Gastrocnemius medialis (tissue), 4 donors: ENCODE results near the gene ERO1B. TPM values are rescaled to one million over a fixed set of nuclear protein-coding genes. Genes with fewer than 3 reads are reported as not detected.

Experiments
- ATAC-seq, 2 donors: fragments of 150-250 bp; one replicate each; pipeline ENCODE4 v1.9.1; 2016
- DNase-seq, 2 donors: peaks; one replicate each; pipeline ENCODE4 v3.0.0-alpha.2; 2019
- H3K27ac ChIP-seq, 4 donors: fragments of 200-600 bp; sonication (generic); 1 replicate in 1 of 4; 2 replicates in 3 of 4; pipeline ENCODE4 v1.5.1; 2016 to 2018; ENCODE audit warnings: mild to moderate bottlenecking in 2 of 4, moderate library complexity in 1 of 4
- H3K27me3 ChIP-seq, 3 donors: fragments of 200-600 bp; sonication (generic) in 2 of 3; 1 replicate in 1 of 3; 2 replicates in 2 of 3; pipeline versions ENCODE4 v1.5.1 to v1.6.0; 2016 to 2019; ENCODE audit warnings: mild to moderate bottlenecking in 1 of 3, moderate library complexity in 1 of 3
- H3K36me3 ChIP-seq, 2 donors: fragments of 200-600 bp; sonication (generic) in 1 of 2; one replicate each; pipeline ENCODE4 v1.5.1; 2017 to 2018
- H3K4me1 ChIP-seq, 2 donors: fragments of 200-600 bp; sonication (generic) in 1 of 2; one replicate each; pipeline ENCODE4 v1.5.1; 2016 to 2017; ENCODE audit warnings: mild to moderate bottlenecking in 2 of 2
- H3K4me3 ChIP-seq, 4 donors: fragments of 200-600 bp; sonication (generic) in 3 of 4; 1 replicate in 1 of 4; 2 replicates in 3 of 4; pipeline ENCODE4 v1.5.1; 2016 to 2019; ENCODE audit warnings: mild to moderate bottlenecking in 2 of 4
- H3K9me3 ChIP-seq, 3 donors: fragments of 200-600 bp; sonication (generic) in 2 of 3; 1 replicate in 1 of 3; 2 replicates in 2 of 3; pipeline ENCODE4 v1.5.1; 2016 to 2019
- POLR2A ChIP-seq, 2 donors: fragments of 450-650 bp; IDR thresholded peaks; one replicate each; pipeline ENCODE4 v1.6.1; 2017; ENCODE audit warnings: antibody characterized with exemption in 2 of 2, mild to moderate bottlenecking in 2 of 2, moderate library complexity in 2 of 2
- in situ Hi-C, 4 donors: fragments of 200-750 bp; cut with MboI; loops; one replicate each; pipeline versions ENCODE4 v1.15.0 to v1.8.0; 2017; ENCODE audit warnings: low sequenced_read_pairs in 4 of 4
- intact Hi-C: fragments of 100-400 bp; cut with DNase I; formaldehyde crosslinking; loops from one replicate; pipeline ENCODE4 v1.15.1; 2023; ENCODE audit warnings: low total_unique reads
- total RNA-seq, 4 donors: library from RNA; depleted of rRNA; stranded (reverse); fragments of >200 nt; gene quantifications; one replicate each; pipeline versions ENCODE4 v1.1.0 to v1.2.3, GENCODE V29; 2016
- TF ChIP-seq, protein P1 (sequence below), 5 experiments: fragments of 450-650 bp in 3 of 5; fragments of 200-600 bp in 2 of 5; sonication (generic) in 2 of 5; IDR thresholded peaks in 4 of 5; conservative IDR thresholded peaks in 1 of 5; 1 replicate in 4 of 5; 2 replicates in 1 of 5; pipeline ENCODE4 v1.5.1; 2016 to 2019; ENCODE audit warnings: antibody characterized with exemption in 5 of 5, mild to moderate bottlenecking in 3 of 5, moderate library complexity in 3 of 5

Gene ERO1B
- total RNA-seq, 4 donors from 2014 or later, result 3.6 to 10.2 (median 5.8) TPM

- peak; percentile 66 to 84 for ATAC-seq
- in situ Hi-C loops, result no loop called here
- peak overlapping the region in 1 of 4 donors; percentile 10 for H3K27ac ChIP-seq
Observed at GRCh38 chr1:236251587-236251986, 30.2 kb downstream of the ERO1B start.

DNA sequence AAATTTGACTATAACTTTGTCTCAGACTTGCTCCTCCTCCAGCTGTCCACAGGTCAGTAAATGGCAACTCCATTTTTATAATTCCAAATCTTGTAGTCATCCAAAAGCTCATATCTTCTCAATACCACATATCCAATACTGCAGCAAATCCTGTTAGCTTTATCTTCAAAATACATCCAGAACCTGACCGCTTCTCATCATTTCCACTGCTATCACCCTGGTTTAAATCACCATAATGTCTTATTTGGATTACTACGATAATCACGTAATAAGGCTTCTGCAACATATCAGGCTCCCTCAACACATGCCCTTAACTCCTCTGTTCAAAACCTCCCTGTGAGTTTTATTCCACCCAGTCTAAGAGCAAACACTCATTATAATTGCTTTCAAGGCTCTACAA, 34.5 kb downstream of the ERO1B start:
- DNase-seq, result no peak
- Histone ChIP-seq H3K27me3 (no peaks in the 10 kb centered on the region), H3K4me3 (no peak overlapping the region), H3K4me1 (peaks cover 5 to 10% of the 10 kb centered on the region in 2 donors), H3K36me3 (peaks cover 0 to 17% of the 10 kb centered on the region in 2 donors), H3K27ac (no peak overlapping the region), H3K9me3 (no peaks in the 10 kb centered on the region)
- ATAC-seq, result no peak
- in situ Hi-C loops, result no loop called here
- no peak for TF ChIP-seq POLR2A (IDR thresholded peaks at IDR 0.05)
- TF ChIP-seq, protein P1, sequence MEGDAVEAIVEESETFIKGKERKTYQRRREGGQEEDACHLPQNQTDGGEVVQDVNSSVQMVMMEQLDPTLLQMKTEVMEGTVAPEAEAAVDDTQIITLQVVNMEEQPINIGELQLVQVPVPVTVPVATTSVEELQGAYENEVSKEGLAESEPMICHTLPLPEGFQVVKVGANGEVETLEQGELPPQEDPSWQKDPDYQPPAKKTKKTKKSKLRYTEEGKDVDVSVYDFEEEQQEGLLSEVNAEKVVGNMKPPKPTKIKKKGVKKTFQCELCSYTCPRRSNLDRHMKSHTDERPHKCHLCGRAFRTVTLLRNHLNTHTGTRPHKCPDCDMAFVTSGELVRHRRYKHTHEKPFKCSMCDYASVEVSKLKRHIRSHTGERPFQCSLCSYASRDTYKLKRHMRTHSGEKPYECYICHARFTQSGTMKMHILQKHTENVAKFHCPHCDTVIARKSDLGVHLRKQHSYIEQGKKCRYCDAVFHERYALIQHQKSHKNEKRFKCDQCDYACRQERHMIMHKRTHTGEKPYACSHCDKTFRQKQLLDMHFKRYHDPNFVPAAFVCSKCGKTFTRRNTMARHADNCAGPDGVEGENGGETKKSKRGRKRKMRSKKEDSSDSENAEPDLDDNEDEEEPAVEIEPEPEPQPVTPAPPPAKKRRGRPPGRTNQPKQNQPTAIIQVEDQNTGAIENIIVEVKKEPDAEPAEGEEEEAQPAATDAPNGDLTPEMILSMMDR (IDR thresholded peaks at IDR 0.05 in 4 of 5, conservative IDR thresholded peaks at IDR 0.05 in 1 of 5), result no peak
- intact Hi-C loops, result no loop called here

More at GRCh38 chr1:236251587-236251986, 30.2 kb downstream of the ERO1B start:
- Histone ChIP-seq H3K36me3 (peaks cover 0 to 9% of the 10 kb centered on the region in 2 donors), H3K9me3 (no peaks in the 10 kb centered on the region), H3K4me3 (no peak overlapping the region), H3K27me3 (no peaks in the 10 kb centered on the region), H3K4me1 (peaks cover 5 to 10% of the 10 kb centered on the region in 2 donors)
- intact Hi-C loops, result no loop called here
- TF ChIP-seq, protein P1 (IDR thresholded peaks at IDR 0.05 in 4 of 5, conservative IDR thresholded peaks at IDR 0.05 in 1 of 5), result no peak
- TF ChIP-seq POLR2A (IDR thresholded peaks at IDR 0.05), result no peak
- no peak for DNase-seq

GRCh38 chr1:236242568-236242967, 39.2 kb downstream of the ERO1B start:
- intact Hi-C loops, result no loop called here
- in situ Hi-C loops, result no loop called here

DNA sequence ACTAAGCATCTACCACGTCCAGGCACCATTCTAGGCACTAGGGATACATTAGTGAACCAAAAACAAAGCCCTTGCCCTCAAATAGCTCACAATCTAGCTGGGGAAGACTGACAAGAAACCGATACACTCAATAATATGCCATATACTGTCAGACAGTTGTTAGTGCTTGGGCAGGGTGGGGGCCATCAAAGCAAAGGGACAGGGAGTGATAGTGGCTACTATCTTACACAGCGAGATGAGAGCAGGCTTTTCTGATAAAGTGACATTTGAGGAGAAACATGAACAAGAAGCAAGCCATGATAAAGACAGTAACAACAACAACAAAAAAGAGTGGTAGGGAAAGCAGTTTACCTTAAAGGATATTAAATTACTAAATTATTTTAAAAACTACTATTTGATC, 41.1 kb downstream of the ERO1B start:
- Histone ChIP-seq H3K27me3 (no peaks in the 10 kb centered on the region), H3K4me1 (no peaks in the 10 kb centered on the region), H3K36me3 (peaks cover 0 to 14% of the 10 kb centered on the region in 2 donors), H3K9me3 (no peaks in the 10 kb centered on the region), H3K27ac (no peak overlapping the region), H3K4me3 (no peak overlapping the region)
- ATAC-seq (no peak), DNase-seq (no peak)
- intact Hi-C loops, result no loop called here
- TF ChIP-seq, protein P1 (IDR thresholded peaks at IDR 0.05 in 4 of 5, conservative IDR thresholded peaks at IDR 0.05 in 1 of 5), result no peak
- TF ChIP-seq POLR2A (IDR thresholded peaks at IDR 0.05), result no peak
- in situ Hi-C loops, result no loop called here

More at GRCh38 chr1:236242568-236242967, 39.2 kb downstream of the ERO1B start:
- Histone ChIP-seq H3K9me3 (no peaks in the 10 kb centered on the region), H3K27me3 (no peaks in the 10 kb centered on the region), H3K27ac (no peak overlapping the region), H3K4me1 (no peaks in the 10 kb centered on the region), H3K36me3 (peaks cover 0 to 11% of the 10 kb centered on the region in 2 donors), H3K4me3 (no peak overlapping the region)
- ATAC-seq (no peak), DNase-seq (no peak)
- TF ChIP-seq POLR2A (IDR thresholded peaks at IDR 0.05), result no peak
- TF ChIP-seq, protein P1 (IDR thresholded peaks at IDR 0.05 in 4 of 5, conservative IDR thresholded peaks at IDR 0.05 in 1 of 5), result no peak

- Histone ChIP-seq H3K27ac (no peak overlapping the region), H3K4me3 (no peak overlapping the region), H3K9me3 (no peaks in the 10 kb centered on the region), H3K36me3 (peaks cover 0 to 22% of the 10 kb centered on the region in 2 donors), H3K27me3 (no peaks in the 10 kb centered on the region), H3K4me1 (no peaks in the 10 kb centered on the region)
- ATAC-seq (no peak), DNase-seq (no peak)
- intact Hi-C loops (no loop called here), in situ Hi-C loops (no loop called here)
- TF ChIP-seq POLR2A (IDR thresholded peaks at IDR 0.05), result no peak
- TF ChIP-seq, protein P1 (IDR thresholded peaks at IDR 0.05 in 4 of 5, conservative IDR thresholded peaks at IDR 0.05 in 1 of 5), result no peak
Observed at GRCh38 chr1:236239092-236239585, 42.6 kb downstream of the ERO1B start.
